GM19099 (cell line): Measurements from ENCODE around the gene NACA2.

Experiments used
- POLR2A ChIP-seq: IDR thresholded peaks from 3 replicates; pipeline ENCODE4 v1.6.1; 2011; ENCODE audit warnings: low read depth; ENCODE audit not compliant: insufficient read length; ENCODE audit errors: extremely low read depth

The NACA2 gene

DNA sequence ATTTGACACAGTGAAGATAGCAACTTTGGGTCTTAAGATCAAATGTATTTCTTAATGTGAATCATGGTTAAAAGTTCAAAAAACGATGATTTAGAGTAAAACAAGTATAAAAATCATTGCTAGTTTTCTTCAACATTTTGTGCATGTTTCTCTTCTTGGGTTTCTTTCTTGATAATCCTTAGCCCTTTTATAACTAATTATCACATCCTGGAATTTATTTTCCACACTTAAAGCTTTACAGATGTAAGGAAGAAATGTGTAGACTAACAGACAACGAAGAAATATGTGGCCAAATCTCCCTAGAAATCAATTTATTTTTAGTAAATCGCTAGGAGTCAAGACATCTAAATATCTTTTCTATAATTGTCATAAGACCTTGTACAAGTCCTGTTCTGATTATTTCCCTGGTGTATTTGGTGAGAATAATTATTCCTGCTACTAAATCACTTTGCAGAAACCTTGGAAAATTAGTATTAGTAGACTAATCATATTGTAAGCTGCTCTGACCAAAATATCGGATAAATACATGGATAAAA lies 4.9 kb downstream of the NACA2 start:
- TF ChIP-seq POLR2A: no peak

DNA sequence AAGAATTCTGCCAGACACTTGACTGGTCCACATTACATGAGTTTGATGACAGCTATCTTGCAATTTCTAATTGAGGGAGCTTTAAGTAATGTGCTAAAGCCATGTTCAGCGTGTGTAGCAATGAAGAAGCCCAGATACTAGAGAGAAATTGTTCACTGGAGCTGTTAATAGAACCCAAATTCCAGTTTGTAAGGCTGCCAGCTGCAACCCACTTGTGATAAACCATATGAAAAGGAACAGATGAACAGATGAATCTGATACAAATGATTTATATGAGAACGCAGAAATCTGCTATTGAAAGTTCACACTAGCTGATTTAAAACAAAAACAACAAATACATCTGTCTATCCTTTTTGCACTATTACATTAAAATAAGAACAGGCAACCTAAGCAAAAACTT lies 6.2 kb downstream of the NACA2 start:
- no peak for TF ChIP-seq POLR2A

DNA sequence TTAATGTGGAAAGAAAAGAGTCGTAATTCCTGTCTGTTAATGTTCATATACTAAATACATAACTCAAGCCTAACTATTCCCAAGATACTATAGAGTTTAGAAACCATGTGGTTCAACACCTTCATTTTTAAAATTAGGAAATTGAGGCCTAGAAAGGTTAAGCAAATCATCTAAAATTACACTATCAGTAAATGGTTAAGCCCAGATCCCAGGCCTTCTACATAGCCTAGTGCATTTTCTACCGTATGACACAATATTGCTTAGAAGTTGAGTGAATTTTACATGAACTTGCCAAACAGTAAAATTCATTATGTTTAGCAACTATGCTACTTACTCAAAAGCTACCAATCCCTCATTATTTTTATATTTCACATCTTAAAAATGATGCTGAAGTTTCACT lies 6.8 kb downstream of the NACA2 start:
- TF ChIP-seq POLR2A: no peak

DNA sequence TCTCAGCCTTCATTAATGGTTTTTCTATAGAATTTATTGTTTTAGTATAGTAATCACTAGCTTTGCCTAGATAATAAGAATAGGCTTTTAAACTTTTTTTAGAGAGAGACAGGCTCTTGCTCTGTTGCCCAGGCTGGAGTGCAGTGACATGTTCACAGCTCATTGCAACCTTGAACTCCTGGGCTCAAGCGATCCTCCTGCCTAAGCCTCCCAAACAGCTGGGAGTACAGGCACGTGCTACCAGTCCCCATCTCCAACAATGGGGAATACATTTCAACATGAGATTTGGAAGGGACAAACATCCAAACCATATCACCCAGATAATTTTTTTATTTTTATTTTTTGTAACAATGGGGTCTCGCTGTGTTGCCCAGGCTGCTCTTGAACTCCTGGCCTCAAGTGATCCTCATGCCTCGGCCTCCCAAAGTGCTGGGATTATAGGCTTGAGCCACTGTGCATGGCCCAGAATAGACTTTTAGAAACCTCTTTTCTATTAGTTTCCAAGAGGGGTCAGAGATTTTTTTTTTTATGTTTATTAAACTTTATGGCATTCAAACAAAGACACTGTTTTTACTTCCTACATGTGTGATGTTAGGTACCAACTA lies 7.3 kb downstream of the NACA2 start:
- TF ChIP-seq POLR2A: no peak

DNA sequence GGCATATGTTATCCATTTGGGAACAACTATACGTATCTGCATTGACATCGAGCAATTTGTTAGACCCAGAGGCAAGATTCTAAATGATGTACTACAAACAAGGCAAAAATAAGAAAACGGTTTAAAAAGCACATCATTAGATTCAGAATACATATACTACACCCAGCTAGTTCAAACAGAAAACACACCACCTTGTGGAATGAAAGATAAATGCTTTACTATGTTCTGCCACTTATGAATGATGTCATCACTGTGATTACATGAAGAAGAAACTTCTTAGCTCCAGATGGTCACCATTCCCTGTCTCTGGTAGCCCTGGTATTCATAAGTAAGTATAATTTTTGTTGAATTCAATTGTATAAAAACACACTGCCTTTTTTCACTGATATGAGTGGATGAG lies 7.8 kb downstream of the NACA2 start:
- TF ChIP-seq POLR2A: no peak

DNA sequence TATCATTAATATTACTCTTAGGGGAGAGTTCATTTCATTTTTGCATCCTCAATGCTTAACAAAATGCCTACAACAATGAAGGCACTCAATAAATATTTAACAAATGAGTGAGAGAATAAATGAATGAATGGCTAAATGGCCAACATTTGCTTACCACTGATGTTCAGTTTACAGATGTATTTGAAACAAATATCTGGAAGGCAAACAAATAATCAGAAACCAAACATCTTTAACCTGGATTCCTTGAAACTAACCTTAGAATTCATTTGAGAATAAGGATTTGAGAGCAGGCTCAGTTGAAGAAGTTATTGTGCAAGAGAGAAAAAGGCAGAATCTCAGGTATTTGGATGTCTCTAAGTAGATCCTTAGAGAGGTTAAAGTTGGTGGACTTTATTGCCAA lies 8.4 kb downstream of the NACA2 start:
- TF ChIP-seq POLR2A: no peak

DNA sequence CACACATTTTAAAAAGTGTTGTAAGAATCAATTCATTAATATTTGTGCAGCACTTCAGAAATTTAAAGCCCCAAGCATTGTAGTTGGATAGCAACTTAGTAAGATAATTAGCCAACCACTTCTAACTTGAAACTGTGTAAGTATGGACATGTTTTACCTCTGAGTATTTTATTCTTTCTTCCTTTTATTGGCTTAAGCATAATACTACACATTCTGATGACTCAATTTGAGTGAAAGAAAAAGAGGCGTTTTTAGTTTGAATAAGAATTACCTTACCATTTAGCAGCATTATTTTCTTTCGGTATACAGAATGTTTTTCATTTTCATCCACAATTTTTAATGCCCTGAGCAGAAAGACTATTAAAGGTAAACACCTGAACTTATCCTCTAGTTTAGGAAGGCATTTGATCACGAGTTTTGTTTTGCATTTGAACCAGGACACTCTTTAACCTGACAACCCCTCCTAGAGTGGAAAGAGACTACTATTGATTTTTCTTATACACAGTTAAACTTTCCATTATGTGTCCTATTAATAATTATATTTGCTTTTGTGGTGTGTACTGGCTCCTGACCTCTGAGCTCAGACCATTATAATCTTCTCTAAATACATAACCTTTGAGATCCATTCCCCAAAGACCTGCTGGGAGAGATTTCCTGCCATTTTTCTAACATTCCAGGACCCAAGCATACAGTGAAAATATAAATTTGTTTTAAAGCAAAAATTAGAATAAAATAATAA lies 9.2 kb downstream of the NACA2 start:
- TF ChIP-seq POLR2A: no peak

DNA sequence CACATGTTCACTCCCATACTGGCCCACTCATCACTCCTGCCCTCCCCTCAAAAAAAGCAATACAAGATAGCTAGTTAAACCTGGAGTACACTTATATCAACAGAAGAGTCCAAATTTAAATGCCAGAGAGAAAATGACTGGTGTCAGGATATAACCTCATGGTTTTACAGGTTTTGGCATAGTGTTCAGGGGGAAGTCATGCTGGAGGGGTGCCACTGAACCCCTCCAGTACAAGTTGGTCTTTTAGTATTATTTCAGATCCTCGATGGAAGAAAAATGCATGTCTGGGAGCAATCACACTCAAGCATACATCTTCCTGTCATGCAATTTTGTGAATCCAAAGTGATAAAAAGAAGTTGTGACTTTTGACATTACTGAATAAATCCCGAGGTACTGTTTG lies 10.5 kb downstream of the NACA2 start:
- TF ChIP-seq POLR2A: no peak

DNA sequence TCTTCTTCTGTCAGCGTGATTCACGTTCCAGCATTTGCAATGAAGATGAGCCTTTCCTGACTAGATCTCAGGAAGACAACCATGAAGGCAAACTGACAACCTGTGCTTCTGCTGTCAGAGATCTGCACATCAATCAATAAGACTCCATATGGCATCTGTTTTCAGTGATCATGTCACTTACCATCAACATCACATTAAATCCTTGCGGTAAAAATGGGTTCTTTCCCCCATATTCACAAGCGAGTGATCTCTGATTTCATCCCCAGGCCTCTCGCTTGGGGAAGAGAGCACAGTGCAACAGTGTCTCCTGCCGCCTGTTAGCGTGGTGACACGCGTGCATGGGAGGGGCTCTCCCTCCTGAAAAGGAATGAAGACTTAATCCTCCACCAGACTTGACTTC lies 11.1 kb downstream of the NACA2 start:
- TF ChIP-seq POLR2A: no peak

DNA sequence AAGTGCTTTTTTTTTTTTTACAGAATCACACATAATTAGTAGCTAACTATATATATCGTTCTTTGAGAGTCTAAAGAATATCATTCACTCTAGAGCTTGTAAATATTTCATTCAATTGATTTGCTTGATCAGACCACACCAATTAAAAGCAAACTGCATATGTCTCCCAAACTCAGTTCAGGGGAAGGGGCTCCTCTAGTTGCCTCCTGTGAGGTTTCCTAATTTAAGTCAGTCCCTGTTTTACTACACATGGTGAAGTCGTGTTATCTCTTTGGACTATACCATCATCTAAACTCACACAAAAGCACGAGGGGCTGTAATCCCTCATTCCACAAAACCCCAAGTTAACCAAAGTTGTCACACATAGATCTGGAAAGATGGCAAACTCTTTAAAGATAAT lies 11.7 kb downstream of the NACA2 start:
- TF ChIP-seq POLR2A: no peak

DNA sequence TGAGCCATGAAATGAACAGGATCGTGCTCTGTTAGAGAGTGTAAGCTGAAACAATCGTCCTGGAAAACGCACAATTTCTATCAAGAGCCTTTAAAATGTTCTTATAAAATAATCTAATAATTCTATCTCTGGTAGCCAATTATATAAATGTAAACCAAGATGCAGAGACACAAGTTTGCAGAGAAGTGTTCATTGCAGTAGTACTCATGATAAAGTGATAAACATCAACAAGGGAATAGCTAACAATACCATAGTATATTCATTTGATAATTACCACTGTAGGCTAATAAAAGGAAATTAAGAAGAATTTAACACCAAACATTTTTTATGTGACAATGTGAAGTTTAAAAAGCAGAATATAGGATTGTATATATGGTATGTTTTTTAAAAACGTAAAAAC lies 12.4 kb downstream of the NACA2 start:
- TF ChIP-seq POLR2A: no peak

DNA sequence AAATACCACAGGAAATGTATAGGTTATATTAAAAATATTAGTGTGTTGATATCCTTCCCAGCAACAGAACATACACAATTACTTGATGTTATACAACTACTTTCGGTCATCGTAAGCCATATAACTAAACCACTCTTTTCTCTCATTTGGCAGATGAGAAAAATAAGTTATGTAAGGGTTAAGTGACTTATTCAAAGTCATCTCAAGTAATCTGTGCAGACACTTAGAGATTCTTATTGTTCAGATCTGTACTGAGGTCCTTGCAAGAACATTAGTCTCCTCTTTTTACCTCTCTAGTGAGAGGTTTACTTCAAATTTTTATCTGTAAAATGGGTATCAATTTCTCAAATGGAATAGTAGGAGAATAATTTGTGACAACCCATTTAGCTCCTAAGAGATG lies 15.0 kb downstream of the NACA2 start:
- no peak for TF ChIP-seq POLR2A

DNA sequence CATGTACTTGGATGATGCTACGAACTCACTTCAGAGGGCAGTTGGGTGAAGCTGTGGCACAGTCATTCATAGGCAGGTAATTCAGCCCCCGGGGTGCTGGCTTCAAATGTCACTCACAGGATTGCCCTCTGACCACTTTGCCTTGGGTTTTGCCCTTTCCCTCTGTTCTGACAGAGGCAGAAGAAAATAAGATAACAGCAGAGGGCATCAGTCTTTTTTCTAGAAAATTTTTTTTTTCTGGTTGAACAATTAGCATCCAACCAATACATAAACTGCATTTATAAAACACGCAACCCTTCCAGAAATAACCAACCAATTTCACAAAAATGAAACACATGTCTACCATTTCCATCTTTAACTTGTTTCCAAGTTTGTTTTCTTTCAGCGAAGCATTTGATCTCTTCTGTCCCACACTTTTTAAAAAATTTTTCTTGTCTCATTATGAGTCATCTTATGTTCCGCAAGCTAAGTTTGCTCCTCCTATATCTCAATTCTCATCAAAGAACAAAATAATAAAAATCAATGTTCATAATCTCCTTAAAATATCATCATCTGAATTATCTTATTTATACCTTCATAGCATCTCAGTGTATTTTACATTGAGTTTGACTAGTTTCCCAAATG lies 15.6 kb downstream of the NACA2 start:
- TF ChIP-seq POLR2A: no peak

DNA sequence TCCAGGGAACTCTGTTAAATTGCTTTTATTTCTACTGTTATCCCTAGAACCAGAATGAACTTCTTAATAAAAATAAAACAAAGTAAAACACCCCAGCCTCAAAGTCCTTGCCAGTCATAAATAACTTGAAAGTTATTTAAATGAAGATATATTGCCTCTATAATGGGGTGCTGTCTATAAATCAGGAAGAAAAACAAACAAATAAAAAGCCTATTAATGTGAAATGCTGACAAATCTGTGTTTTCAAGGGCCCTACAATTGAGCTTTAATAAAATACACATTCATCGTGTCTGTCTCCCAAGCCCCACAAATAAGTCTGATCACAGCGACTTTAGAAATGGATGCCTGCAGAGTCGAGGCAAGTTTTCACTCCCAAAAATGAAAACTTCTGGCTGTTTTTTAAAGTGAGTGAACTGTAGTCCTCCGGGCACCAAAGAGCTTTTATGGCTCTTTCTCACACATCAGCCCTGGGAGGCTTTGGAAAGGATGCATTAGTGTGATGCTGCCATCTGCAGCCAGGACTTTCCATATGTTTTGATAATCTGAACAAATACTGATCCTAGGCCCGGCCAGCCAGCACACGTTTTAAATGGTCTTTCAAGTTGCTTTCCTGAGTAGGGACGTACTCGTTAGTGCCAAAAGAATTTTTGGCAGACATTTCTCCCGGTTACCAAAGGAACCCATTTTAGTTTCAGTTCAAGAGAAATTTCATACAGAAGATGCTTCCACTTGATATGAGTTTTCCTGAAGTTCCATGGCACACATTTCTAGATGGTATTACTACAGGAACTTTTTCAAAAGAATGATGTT lies 16.3 kb downstream of the NACA2 start:
- no peak for TF ChIP-seq POLR2A

DNA sequence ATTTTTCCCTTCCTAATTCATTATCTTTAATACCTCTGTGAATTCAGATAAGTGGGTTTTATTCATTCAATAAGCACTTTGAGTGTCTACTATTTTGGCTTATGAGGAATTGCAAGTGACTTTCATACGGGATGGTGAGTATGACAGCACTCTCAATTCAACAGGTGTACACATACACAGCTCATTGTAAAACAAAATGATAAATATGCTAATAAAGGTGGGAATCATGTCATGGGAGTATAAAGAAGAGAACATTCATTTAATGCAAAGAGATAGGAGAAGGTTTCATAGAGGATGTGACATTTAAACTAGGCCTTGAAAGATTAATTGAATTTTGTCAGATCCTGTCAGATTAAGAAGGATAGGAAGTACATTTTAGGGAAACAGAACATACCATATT lies 19.4 kb downstream of the NACA2 start:
- no peak for TF ChIP-seq POLR2A
